ENCODE measurements around the gene FZD2.
"Not testable (repeated sequence)": the region's sequence is repeated elsewhere in the genome, so short reads cannot be mapped to it uniquely, and the experiment has no call there.

The FZD2 gene

GRCh38 chr17:44556832-44557606 lies at the start of gene FZD2:
TSS of gene FZD2 (plus strand) at chr17:44557484. CDS start at chr17:44557689, 205 bp downstream.
- DNase-seq (ENCODE audit: low read depth) = peak; percentile 78
- peak within 1 kb of the TSS; percentile 65 for H3K4me3 ChIP-seq (ENCODE audit: low read depth, low read length)
- TF ChIP-seq, protein P1, sequence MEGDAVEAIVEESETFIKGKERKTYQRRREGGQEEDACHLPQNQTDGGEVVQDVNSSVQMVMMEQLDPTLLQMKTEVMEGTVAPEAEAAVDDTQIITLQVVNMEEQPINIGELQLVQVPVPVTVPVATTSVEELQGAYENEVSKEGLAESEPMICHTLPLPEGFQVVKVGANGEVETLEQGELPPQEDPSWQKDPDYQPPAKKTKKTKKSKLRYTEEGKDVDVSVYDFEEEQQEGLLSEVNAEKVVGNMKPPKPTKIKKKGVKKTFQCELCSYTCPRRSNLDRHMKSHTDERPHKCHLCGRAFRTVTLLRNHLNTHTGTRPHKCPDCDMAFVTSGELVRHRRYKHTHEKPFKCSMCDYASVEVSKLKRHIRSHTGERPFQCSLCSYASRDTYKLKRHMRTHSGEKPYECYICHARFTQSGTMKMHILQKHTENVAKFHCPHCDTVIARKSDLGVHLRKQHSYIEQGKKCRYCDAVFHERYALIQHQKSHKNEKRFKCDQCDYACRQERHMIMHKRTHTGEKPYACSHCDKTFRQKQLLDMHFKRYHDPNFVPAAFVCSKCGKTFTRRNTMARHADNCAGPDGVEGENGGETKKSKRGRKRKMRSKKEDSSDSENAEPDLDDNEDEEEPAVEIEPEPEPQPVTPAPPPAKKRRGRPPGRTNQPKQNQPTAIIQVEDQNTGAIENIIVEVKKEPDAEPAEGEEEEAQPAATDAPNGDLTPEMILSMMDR (IDR thresholded peaks at IDR 0.05; ENCODE audit: low read depth, low read length, missing control alignments) = no peak

DNA sequence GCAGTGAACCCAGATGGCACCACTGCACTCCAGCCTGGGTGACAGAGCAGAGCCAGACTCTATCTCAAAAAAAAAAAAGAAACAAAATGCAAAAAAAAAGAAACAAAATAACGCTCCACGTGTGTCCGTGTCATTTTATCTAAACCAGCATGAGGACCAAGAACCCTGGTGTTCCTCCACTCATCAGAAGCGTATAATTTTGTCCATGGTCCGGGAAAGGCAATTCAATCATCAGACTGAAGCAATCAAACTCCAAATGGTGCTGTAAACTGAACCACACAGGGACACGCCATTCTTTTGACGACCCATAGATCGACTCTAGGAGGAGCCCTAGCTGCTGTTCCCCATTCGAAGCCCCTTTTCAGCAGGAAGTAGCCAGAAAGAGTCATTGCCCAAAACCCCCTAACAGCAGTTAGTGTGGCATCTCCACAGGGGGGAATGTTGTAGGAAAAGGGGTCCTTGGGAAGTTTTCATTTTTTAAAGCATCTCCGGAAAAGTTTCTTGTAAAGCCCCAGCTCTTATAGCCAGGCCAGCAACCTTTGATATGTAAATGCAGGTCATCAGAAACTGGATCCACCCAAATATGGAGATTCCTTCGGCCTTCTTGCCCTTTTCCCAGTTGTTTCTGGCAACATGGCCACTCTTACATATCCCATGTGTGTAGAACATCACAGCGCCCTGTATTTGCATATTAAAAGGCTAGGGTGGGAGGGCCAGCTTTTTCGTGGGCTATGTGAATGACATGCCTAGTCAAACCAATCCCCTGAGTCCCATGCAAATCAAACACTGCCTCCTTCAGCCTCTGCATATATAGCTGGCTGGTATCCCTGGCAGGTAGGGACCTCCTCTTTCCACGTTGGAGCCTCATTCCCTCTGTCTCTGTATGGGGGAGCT lies 45.8 kb upstream of the FZD2 start:
- not testable (repeated sequence) for H3K4me3 ChIP-seq (ENCODE audit: low read depth, low read length); DNase-seq (ENCODE audit: low read depth)

GRCh38 chr17:44518032-44518431 lies 39.3 kb upstream of the FZD2 start:
- DNase-seq (ENCODE audit: low read depth) = no peak
- TF ChIP-seq, protein P1 (IDR thresholded peaks at IDR 0.05; ENCODE audit: low read depth, low read length, missing control alignments) = no peak
- no peak overlapping the region for H3K4me3 ChIP-seq (ENCODE audit: low read depth, low read length)

DNA sequence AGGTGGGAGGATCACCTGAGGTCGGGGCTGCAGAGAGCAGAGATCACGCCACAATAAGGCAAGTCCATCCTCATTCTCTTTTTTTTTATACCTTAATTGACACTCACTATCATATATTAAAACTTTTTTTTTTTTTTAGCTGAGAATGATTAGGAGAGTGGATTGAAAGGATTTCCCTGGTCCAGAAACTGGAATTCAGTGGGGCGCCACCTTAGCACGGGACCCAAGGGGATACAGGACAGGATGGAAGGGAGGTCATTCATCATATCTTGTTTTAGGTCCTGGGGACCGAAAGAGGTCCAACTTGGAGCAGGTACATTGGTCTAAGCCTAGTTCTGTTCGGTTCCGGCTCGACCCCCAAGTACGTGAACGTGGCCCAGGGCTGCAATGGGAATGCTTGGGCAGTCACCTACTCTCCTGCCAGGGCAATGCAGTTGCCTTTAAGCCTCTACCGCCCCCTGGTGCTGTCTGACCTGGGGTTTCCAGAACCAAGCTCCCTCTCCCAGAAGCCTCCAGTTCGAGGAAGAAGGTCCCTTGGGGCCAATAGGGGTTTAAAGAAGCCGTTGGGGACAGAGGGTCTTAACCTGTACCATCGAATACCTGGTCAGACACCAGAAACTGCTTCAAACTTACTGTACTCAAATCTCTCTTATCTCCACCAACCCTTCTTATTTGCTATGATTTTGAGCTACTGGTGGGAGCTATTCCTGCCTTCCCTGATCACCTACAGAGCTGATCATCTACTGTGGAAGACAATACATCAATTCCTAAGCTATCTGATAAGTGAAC lies 34.2 kb upstream of the FZD2 start:
- TF ChIP-seq, protein P1 (IDR thresholded peaks at IDR 0.05; ENCODE audit: low read depth, low read length, missing control alignments) = peak; percentile 81
- H3K4me3 ChIP-seq (ENCODE audit: low read depth, low read length) = no peak overlapping the region
- peak; percentile 54 for DNase-seq (ENCODE audit: low read depth)

DNA sequence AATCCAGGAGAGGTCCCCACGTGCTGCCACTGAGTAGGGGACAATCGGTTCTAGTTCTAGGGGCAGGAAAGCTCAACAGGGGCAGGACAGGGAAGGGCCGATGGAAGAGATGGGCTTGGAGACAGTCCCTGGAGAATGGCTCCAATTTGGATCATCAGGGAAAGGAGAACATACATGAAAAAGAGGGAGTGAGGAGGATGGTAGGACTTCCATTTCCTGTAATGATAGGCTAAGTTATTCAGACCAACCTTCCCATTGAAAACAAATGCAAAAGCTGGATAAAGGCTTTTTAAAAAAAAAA lies 33.7 kb upstream of the FZD2 start:
- H3K4me3 ChIP-seq (ENCODE audit: low read depth, low read length) = no peak overlapping the region
- TF ChIP-seq, protein P1 (IDR thresholded peaks at IDR 0.05; ENCODE audit: low read depth, low read length, missing control alignments) = no peak
- DNase-seq (ENCODE audit: low read depth) = no peak

- no peak overlapping the region for H3K4me3 ChIP-seq (ENCODE audit: low read depth, low read length)
- no peak for DNase-seq (ENCODE audit: low read depth)
- TF ChIP-seq, protein P1 (IDR thresholded peaks at IDR 0.05; ENCODE audit: low read depth, low read length, missing control alignments) = no peak
Measured at GRCh38 chr17:44527102-44527501, 30.2 kb upstream of the FZD2 start.

DNA sequence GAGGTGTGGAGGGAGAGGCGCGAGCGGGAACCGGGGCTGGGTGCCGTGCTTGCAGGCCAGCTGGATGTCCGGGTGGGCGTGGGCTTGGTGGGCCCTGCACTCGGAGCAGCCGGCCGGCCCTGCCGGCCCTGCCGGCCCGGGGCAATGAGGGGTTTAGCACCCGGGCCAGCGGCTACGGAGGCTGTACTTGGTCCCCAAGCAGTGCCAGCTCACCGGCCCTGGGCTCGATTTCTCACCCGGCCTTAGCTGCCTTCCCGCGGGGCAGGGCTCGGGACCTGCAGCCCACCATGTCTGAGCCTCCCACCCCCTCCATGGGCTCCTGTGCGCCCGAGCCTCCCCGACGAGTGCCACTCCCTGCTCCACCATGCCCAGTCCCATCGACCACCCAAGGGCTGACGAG lies 29.3 kb upstream of the FZD2 start:
- no peak overlapping the region for H3K4me3 ChIP-seq (ENCODE audit: low read depth, low read length)
- no peak for DNase-seq (ENCODE audit: low read depth)
- TF ChIP-seq, protein P1 (IDR thresholded peaks at IDR 0.05; ENCODE audit: low read depth, low read length, missing control alignments) = no peak
